ENCODE results near the gene NCOR1.

GRCh38 chr17:16080366-16080765, 135.0 kb downstream of the NCOR1 start:
- TF ChIP-seq, protein P1, sequence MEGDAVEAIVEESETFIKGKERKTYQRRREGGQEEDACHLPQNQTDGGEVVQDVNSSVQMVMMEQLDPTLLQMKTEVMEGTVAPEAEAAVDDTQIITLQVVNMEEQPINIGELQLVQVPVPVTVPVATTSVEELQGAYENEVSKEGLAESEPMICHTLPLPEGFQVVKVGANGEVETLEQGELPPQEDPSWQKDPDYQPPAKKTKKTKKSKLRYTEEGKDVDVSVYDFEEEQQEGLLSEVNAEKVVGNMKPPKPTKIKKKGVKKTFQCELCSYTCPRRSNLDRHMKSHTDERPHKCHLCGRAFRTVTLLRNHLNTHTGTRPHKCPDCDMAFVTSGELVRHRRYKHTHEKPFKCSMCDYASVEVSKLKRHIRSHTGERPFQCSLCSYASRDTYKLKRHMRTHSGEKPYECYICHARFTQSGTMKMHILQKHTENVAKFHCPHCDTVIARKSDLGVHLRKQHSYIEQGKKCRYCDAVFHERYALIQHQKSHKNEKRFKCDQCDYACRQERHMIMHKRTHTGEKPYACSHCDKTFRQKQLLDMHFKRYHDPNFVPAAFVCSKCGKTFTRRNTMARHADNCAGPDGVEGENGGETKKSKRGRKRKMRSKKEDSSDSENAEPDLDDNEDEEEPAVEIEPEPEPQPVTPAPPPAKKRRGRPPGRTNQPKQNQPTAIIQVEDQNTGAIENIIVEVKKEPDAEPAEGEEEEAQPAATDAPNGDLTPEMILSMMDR (conservative IDR thresholded peaks at IDR 0.05; ENCODE audit: low read length): no peak
- no peak for TF ChIP-seq EZH2phosphoT487 (IDR thresholded peaks at IDR 0.05; ENCODE audit: borderline replicate concordance, low read depth, low read length)

Data from OCI-LY7 (cell line).